ENCODE measurements around the gene TRNT1.

GRCh38 chr3:3129579-3129978 lies 2.8 kb downstream of the TRNT1 start:
- no peak for TF ChIP-seq CTCF (IDR thresholded peaks at IDR 0.05; ENCODE audit: control extremely low read depth in 1 of 3, insufficient read depth in 1 of 3, low read depth in 1 of 3, low read length in 3 of 3)
- no peak for TF ChIP-seq TAF1 (IDR thresholded peaks at IDR 0.05; ENCODE audit: low read depth, low read length)
- TF ChIP-seq SUZ12 (IDR thresholded peaks at IDR 0.05; ENCODE audit: low read length), result no peak
- no peak for TF ChIP-seq RFX5 (IDR thresholded peaks at IDR 0.05; ENCODE audit: borderline replicate concordance, low read depth, low read length)
- no peak for TF ChIP-seq EGR1 (IDR thresholded peaks at IDR 0.05; ENCODE audit: borderline replicate concordance, low read depth, low read length)
- no peak for TF ChIP-seq TEAD4 (IDR thresholded peaks at IDR 0.05; ENCODE audit: low read depth, low read length)
- no peak for TF ChIP-seq EZH2 (IDR thresholded peaks at IDR 0.05; ENCODE audit: low read depth, low read length, severe bottlenecking)
- no peak for TF ChIP-seq TBP (IDR thresholded peaks at IDR 0.05; ENCODE audit: low read depth, low read length)
